Renal pelvis (tissue), 4 donors: ENCODE data around the gene CAMKV. TPM values are rescaled to one million over a fixed set of nuclear protein-coding genes. Genes with fewer than 3 reads are reported as not detected.

ENCODE experiments used
- DNase-seq: peaks from one replicate; pipeline ENCODE4 v3.0.0-alpha.2; 2013
- polyA plus RNA-seq, 3 donors: library from polyadenylated mRNA; unstranded; fragments of 120-200 nt; gene quantifications; one replicate each; pipeline ENCODE4 v1.2.1, GENCODE V29; 2013; ENCODE audit not compliant: insufficient read length in 3 of 3

Gene CAMKV
- polyA plus RNA-seq, 3 donors = 0.06 to 0.41 (median 0.26) TPM

GRCh38 chr3:49896345-49896744 is 26.6 kb upstream of the CAMKV start:
- no peak for DNase-seq

- no peak for DNase-seq
These were observed 26.1 kb upstream of the CAMKV start for GRCh38 chr3:49895791-49896190.

GRCh38 chr3:49889296-49889695 is 19.6 kb upstream of the CAMKV start:
- DNase-seq = no peak

- no peak for DNase-seq
These were observed 17.2 kb upstream of the CAMKV start for GRCh38 chr3:49886922-49887265.

GRCh38 chr3:49883998-49884397 is 14.3 kb upstream of the CAMKV start:
- no peak for DNase-seq

- DNase-seq = no peak
These were observed 12.5 kb upstream of the CAMKV start for GRCh38 chr3:49882166-49882565.

GRCh38 chr3:49880581-49881315 is 11.0 kb upstream of the CAMKV start:
- DNase-seq = no peak

GRCh38 chr3:49879721-49880120 is 10.0 kb upstream of the CAMKV start:
- no peak for DNase-seq

GRCh38 chr3:49878686-49879085 is 9.0 kb upstream of the CAMKV start:
- DNase-seq = no peak

- DNase-seq = no peak
These were observed 8.0 kb upstream of the CAMKV start for GRCh38 chr3:49877716-49878115.

GRCh38 chr3:49876567-49876966 is 6.9 kb upstream of the CAMKV start:
- no peak for DNase-seq

- DNase-seq = no peak
These were observed 3.9 kb upstream of the CAMKV start for GRCh38 chr3:49873623-49874022.

- DNase-seq = no peak
These were observed 3.1 kb upstream of the CAMKV start for GRCh38 chr3:49872801-49873281.

- no peak for DNase-seq
These were observed 1.9 kb upstream of the CAMKV start for GRCh38 chr3:49871531-49872153.

- no peak for DNase-seq
These were observed 742 bp downstream of the CAMKV start for GRCh38 chr3:49868862-49869466.

GRCh38 chr3:49867871-49868321 is 1.8 kb downstream of the CAMKV start:
- DNase-seq = peak; percentile 53

GRCh38 chr3:49867400-49867799 is 2.3 kb downstream of the CAMKV start:
- DNase-seq = no peak

GRCh38 chr3:49865198-49865784 is 4.4 kb downstream of the CAMKV start:
- DNase-seq = no peak

GRCh38 chr3:49864505-49864904 is 5.2 kb downstream of the CAMKV start:
- DNase-seq = no peak

- DNase-seq = no peak
These were observed 10.0 kb downstream of the CAMKV start for GRCh38 chr3:49859576-49860305.

GRCh38 chr3:49856181-49857005 is 13.3 kb downstream of the CAMKV start, which contains the start of gene TRAIP:
TSS of gene TRAIP (minus strand) at chr3:49856564. CDS start at chr3:49856453, 111 bp downstream.
- peak; percentile 95 for DNase-seq
